GM18526 (cell line): ENCODE data around the gene ERC1.

Source experiments
- POLR2A ChIP-seq: IDR thresholded peaks from 3 replicates; pipeline ENCODE4 v1.6.1; 2011; ENCODE audit not compliant: insufficient read length; ENCODE audit errors: extremely low read depth

The ERC1 gene

GRCh38 chr12:1314523-1314922, 323.5 kb downstream of the ERC1 start:
- no peak for TF ChIP-seq POLR2A

GRCh38 chr12:1318327-1319031, 327.5 kb downstream of the ERC1 start:
- TF ChIP-seq POLR2A: no peak

GRCh38 chr12:1319212-1319611, 328.2 kb downstream of the ERC1 start:
- TF ChIP-seq POLR2A: no peak

- TF ChIP-seq POLR2A: no peak
Observed at GRCh38 chr12:1320021-1320420, 329.0 kb downstream of the ERC1 start.

GRCh38 chr12:1322821-1323220, 331.8 kb downstream of the ERC1 start:
- no peak for TF ChIP-seq POLR2A

- TF ChIP-seq POLR2A: no peak
Observed at GRCh38 chr12:1324099-1324498, 333.1 kb downstream of the ERC1 start.

GRCh38 chr12:1324910-1325309, 333.9 kb downstream of the ERC1 start:
- TF ChIP-seq POLR2A: no peak

- TF ChIP-seq POLR2A: no peak
Observed at GRCh38 chr12:1325666-1326065, 334.6 kb downstream of the ERC1 start.

GRCh38 chr12:1326258-1326657, 335.2 kb downstream of the ERC1 start:
- TF ChIP-seq POLR2A: no peak

- no peak for TF ChIP-seq POLR2A
Observed at GRCh38 chr12:1328391-1328790, 337.4 kb downstream of the ERC1 start.

- no peak for TF ChIP-seq POLR2A
Observed at GRCh38 chr12:1329784-1330476, 338.9 kb downstream of the ERC1 start.

- no peak for TF ChIP-seq POLR2A
Observed at GRCh38 chr12:1330477-1330827, 339.4 kb downstream of the ERC1 start.

- TF ChIP-seq POLR2A: no peak
Observed at GRCh38 chr12:1332327-1332726, 341.3 kb downstream of the ERC1 start.

GRCh38 chr12:1338483-1339177, 347.6 kb downstream of the ERC1 start:
- no peak for TF ChIP-seq POLR2A

GRCh38 chr12:1339618-1340319, 348.7 kb downstream of the ERC1 start:
- no peak for TF ChIP-seq POLR2A

GRCh38 chr12:1343422-1343821, 352.4 kb downstream of the ERC1 start:
- TF ChIP-seq POLR2A: no peak
